Neural cell (in vitro differentiated cells): ENCODE measurements around the gene FOXO6. TPM values are rescaled to one million over a fixed set of nuclear protein-coding genes. Genes with fewer than 3 reads are reported as not detected.

Source experiments
- H2AFZ ChIP-seq: fragments of 200-600, 300-800 bp; sonication (generic), shearing (Covaris generic); 2 replicates; pipeline ENCODE4 v1.6.0; 2014; ENCODE audit warnings: low read depth, mild to moderate bottlenecking, antibody characterized with exemption, low read length, moderate library complexity
- H3F3A ChIP-seq: fragments of 200-600 bp; shearing (Covaris generic); 2 replicates; pipeline ENCODE4 v1.6.1; 2016; ENCODE audit warnings: mild to moderate bottlenecking, moderate library complexity, mixed read lengths, antibody characterized with exemption, low read length; ENCODE audit not compliant: insufficient read depth, poor library complexity, severe bottlenecking
- H3K27ac ChIP-seq: fragments of 200-600, 300-800 bp; sonication (generic), shearing (Covaris generic); 2 replicates; pipeline ENCODE4 v1.5.1; 2014; ENCODE audit warnings: mild to moderate bottlenecking, low read length, moderate library complexity
- H3K27me3 ChIP-seq: fragments of 300-800, 200-600 bp; sonication (generic), shearing (Covaris generic); 2 replicates; pipeline ENCODE4 v1.6.0; 2014; ENCODE audit warnings: mild to moderate bottlenecking, low read depth, low read length, moderate library complexity; ENCODE audit not compliant: insufficient read depth
- H3K36me3 ChIP-seq: fragments of 300-800, 200-600 bp; sonication (generic), shearing (Covaris generic); 2 replicates; pipeline ENCODE4 v1.5.1; 2014; ENCODE audit warnings: mild to moderate bottlenecking, antibody characterized with exemption, low read length, moderate library complexity; ENCODE audit not compliant: insufficient read depth
- H3K4me2 ChIP-seq: fragments of 300-800, 200-600 bp; sonication (generic), shearing (Covaris generic); 2 replicates; pipeline ENCODE4 v1.6.0; 2014; ENCODE audit warnings: mild to moderate bottlenecking, low read length
- H3K4me3 ChIP-seq: fragments of 300-800, 200-600 bp; sonication (generic), shearing (Covaris generic); 2 replicates; pipeline ENCODE4 v1.5.1; 2014; ENCODE audit warnings: mild to moderate bottlenecking, low read length, moderate library complexity
- H3K79me2 ChIP-seq: fragments of 200-600 bp; shearing (Covaris generic); replicated peaks from 2 replicates; pipeline ENCODE4 v1.6.0; 2014; ENCODE audit warnings: mild to moderate bottlenecking, low read length, moderate library complexity; ENCODE audit not compliant: insufficient read depth
- H3K9ac ChIP-seq: fragments of 300-800, 200-600 bp; sonication (generic), shearing (Covaris generic); 2 replicates; pipeline ENCODE4 v1.6.1; 2016; ENCODE audit warnings: mild to moderate bottlenecking, low read length, mixed read lengths
- H3K9me2 ChIP-seq: fragments of 200-600 bp; shearing (Covaris generic); 2 replicates; pipeline ENCODE4 v1.6.1; 2016; ENCODE audit warnings: mild to moderate bottlenecking, low read length, mixed read lengths; ENCODE audit not compliant: insufficient read depth
- H3K9me3 ChIP-seq: fragments of 200-600, 300-800 bp; sonication (generic), shearing (Covaris generic); 2 replicates; pipeline ENCODE4 v1.6.1; 2016; ENCODE audit warnings: mild to moderate bottlenecking, mixed run types, low read length, moderate library complexity, mixed read lengths
- H4K20me1 ChIP-seq: fragments of 200-600 bp; shearing (Covaris generic); 2 replicates; pipeline ENCODE4 v1.6.1; 2016; ENCODE audit warnings: mild to moderate bottlenecking, mixed run types; ENCODE audit not compliant: insufficient read depth
- CTCF ChIP-seq: fragments of 450-650 bp; IDR thresholded peaks from 2 replicates; pipeline ENCODE4 v1.5.1; 2014; ENCODE audit warnings: antibody characterized with exemption, mild to moderate bottlenecking, moderate library complexity; ENCODE audit not compliant: poor library complexity, severe bottlenecking
- EP300 ChIP-seq: fragments of 450-650 bp; conservative IDR thresholded peaks from 2 replicates; pipeline ENCODE4 v1.6.1; 2014; ENCODE audit warnings: antibody characterized with exemption, mild to moderate bottlenecking, moderate library complexity; ENCODE audit not compliant: poor library complexity, severe bottlenecking
- EZH2 ChIP-seq: fragments of 200-600, 300-800 bp; shearing (Covaris generic), sonication (generic); IDR thresholded peaks from 2 replicates; pipeline ENCODE4 v1.6.1; 2014; ENCODE audit warnings: antibody characterized with exemption, low read length, borderline replicate concordance, mild to moderate bottlenecking; ENCODE audit not compliant: insufficient read depth, poor library complexity, severe bottlenecking
- MXI1 ChIP-seq: fragments of 450-650 bp; conservative IDR thresholded peaks from 2 replicates; pipeline ENCODE4 v1.6.1; 2014; ENCODE audit warnings: antibody characterized with exemption, mild to moderate bottlenecking; ENCODE audit not compliant: poor library complexity, severe bottlenecking
- POLR2AphosphoS5 ChIP-seq: IDR thresholded peaks from 2 replicates; pipeline ENCODE4 v1.6.1; 2012
- RAD21 ChIP-seq: fragments of 450-650 bp; conservative IDR thresholded peaks from 2 replicates; pipeline ENCODE4 v1.6.1; 2014; ENCODE audit warnings: antibody characterized with exemption, mild to moderate bottlenecking, moderate library complexity
- REST ChIP-seq: IDR thresholded peaks from 2 replicates; pipeline ENCODE4 v1.6.1; 2012; ENCODE audit warnings: borderline replicate concordance
- SMC3 ChIP-seq: fragments of 450-650 bp; conservative IDR thresholded peaks from 2 replicates; pipeline ENCODE4 v1.6.1; 2014; ENCODE audit warnings: antibody characterized with exemption, mild to moderate bottlenecking, moderate library complexity; ENCODE audit not compliant: poor library complexity
- TAF1 ChIP-seq: IDR thresholded peaks from 2 replicates; pipeline ENCODE4 v1.6.1; 2012; ENCODE audit warnings: low read depth
- polyA plus RNA-seq: library from polyadenylated mRNA; depleted of rRNA; stranded (reverse); fragments of >200 nt; gene quantifications from 2 replicates; pipeline ENCODE4 v1.2.3, GENCODE V29; 2014

Gene FOXO6
- polyA plus RNA-seq, 1 donor from 2014 or later = 0.59 TPM

- no peaks in the 10 kb centered on the region for H4K20me1 ChIP-seq
- no peaks in the 10 kb centered on the region for H3F3A ChIP-seq
- peaks cover 22% of the 10 kb centered on the region for H3K27me3 ChIP-seq
- no peak overlapping the region for H3K27ac ChIP-seq
- H3K9ac ChIP-seq = no peak overlapping the region
- no peak overlapping the region for H3K4me2 ChIP-seq
- TF ChIP-seq REST (no peak), EZH2 (no peak), EP300 (no peak), TAF1 (no peak), SMC3 (no peak), CTCF (no peak), MXI1 (no peak), RAD21 (no peak), POLR2AphosphoS5 (no peak)
- H3K79me2 ChIP-seq = no peaks in the 10 kb centered on the region
- no peaks in the 10 kb centered on the region for H3K9me3 ChIP-seq
- no peaks in the 10 kb centered on the region for H3K9me2 ChIP-seq
- H3K4me3 ChIP-seq = no peak overlapping the region
- H3K36me3 ChIP-seq = no peaks in the 10 kb centered on the region
- no peak overlapping the region for H2AFZ ChIP-seq
These were observed 9.0 kb downstream of the FOXO6 start for GRCh38 chr1:41370225-41370624.

- H3K79me2 ChIP-seq = no peaks in the 10 kb centered on the region
These were observed 9.7 kb downstream of the FOXO6 start for GRCh38 chr1:41370756-41371420.

More at GRCh38 chr1:41370756-41371420, 9.7 kb downstream of the FOXO6 start:
- Histone ChIP-seq H3K36me3 (no peaks in the 10 kb centered on the region), H3K27ac (no peak overlapping the region), H3K4me2 (no peak overlapping the region), H3F3A (no peaks in the 10 kb centered on the region), H3K9me2 (no peaks in the 10 kb centered on the region), H2AFZ (no peak overlapping the region), H3K9me3 (no peaks in the 10 kb centered on the region), H3K4me3 (no peak overlapping the region), H3K9ac (no peak overlapping the region), H4K20me1 (no peaks in the 10 kb centered on the region), H3K27me3 (peaks cover 15% of the 10 kb centered on the region)
- TF ChIP-seq TAF1 (no peak), CTCF (no peak), EZH2 (no peak), SMC3 (no peak), EP300 (no peak), REST (no peak), MXI1 (no peak), RAD21 (no peak), POLR2AphosphoS5 (no peak)
